HG02973 (cell line): ENCODE data around the gene MAGT1.
"Not testable (repeated sequence)": the region's sequence is repeated elsewhere in the genome, so short reads cannot be mapped to it uniquely, and the experiment has no call there.

Experiments used
- ATAC-seq: cut with Tn5 transposase; IDR thresholded peaks from one replicate; pipeline ENCODE4 v1.9.1; 2021; ENCODE audit warnings: moderate library complexity; ENCODE audit not compliant: unreplicated experiment

MAGT1 gene

DNA sequence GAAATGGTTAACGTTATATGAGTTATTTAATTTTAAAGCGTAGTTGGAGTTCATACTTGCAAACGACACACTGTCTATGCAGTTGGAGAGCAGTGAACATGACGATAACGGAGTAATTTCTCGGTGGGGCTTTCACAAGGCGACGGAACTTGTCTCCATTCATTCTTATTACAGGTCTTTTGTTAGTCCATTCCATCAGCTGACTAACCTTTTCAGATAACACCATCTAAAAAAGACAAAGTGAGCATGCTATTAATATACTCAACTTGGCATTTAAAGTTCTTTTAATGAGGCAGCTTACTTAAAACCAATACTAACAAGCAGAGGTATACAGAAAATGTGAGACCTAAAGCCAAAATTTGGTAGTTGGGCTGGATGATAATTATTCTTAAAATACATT lies 19.9 kb downstream of the MAGT1 start:
- no peak for ATAC-seq

DNA sequence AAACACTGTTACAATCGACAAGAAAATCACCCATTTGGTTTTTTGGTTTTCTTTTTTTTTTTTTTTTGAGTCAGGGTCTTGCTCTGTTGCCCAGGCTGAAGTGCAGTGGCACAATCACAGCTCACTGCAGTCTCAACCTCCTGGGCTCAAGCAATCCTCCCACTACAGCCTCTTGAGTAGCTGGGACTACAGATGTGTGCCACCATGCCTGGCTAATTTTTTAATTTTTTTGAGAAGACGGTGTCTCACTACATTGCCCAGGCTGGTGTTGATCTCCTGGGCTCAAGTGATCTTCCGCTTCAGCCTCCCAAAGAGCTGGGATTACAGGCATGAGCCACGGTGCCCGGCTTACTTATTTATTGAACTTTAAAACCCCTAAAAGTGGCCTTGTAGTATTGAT lies 63.7 kb downstream of the MAGT1 start:
- ATAC-seq = not testable (repeated sequence)

DNA sequence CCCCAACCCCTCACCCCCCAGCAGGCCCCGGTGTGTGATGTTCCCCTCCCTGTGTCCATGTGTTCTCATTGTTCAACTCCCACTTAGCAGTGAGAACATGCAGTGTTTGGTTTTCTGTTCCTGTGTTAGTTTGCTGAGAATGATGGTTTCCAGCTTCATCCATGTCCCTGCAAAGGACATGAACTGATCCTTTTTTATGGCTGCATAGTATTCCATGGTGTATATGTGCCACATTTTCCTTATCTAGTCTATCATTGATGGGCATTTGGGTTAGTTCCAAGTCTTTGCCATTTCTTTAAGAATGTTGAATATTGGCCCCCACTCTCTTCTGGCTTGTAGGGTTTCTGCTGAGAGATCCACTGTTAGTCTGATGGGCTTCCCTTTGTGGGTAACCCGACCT lies 73.2 kb downstream of the MAGT1 start:
- ATAC-seq = not testable (repeated sequence)

DNA sequence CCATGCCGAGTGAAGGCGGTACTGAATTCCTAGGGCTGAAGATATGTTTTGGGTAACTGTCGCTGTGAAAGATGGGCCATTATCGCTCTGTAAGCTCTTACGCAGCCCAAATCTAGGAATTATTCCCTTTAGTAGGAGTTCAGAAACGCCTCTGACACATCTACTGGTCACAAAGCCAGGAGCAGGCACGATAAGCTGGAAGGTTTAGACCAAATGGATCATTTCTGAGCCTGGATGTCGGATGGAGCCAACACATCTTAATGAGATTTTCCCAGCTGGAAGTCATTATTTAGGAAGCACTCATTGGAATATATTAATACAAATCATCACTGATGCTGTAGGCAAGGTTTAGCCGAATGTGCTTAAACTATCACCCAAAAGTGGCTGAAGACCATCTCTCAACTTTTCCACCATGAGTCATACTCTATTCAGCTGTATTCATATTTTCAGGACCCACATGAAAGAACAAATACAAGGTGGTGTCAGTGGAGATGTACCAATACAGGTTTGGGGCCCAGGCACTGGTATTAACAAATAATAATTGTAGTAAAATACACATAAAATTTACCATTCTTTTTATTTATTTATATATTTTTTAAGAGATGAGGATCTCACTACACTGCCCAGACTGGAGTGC lies 75.0 kb downstream of the MAGT1 start:
- no peak for ATAC-seq

DNA sequence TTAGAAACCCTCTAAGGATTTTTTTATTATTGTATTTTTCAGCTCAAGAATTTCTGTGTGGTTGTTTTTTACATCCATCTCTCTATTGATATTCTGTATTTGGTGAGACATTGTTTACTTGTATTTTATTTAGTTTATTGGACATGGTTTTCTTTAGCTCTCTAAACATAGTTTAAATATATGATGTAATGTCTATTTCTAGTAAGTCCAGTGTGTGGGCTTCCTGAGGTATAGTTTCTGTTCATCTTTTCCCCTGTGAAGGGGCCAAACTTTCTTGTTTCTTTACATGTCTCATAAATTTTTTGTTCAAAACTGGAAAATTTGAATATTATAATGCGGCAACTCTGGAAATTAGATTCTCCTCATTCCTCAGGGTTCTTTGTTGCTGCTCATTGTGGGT lies 81.0 kb downstream of the MAGT1 start:
- no peak for ATAC-seq

DNA sequence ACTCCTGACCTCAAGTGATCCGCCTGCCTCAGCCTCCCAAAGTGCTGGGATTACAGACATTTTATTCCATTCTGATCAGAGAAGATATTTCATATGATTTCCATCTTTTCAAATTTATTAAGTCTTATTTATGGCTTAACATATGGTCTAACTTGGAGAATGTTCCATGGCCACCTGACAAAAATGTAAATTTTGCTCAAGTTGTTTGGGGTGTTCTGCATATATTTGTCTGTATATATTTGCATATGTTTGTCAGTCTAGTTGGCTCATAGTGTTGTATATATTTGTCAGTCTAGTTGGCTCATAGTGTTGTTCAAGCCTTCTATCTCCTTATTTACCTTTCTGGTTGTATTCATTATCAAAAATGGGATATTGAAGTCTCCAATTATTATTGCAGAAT lies 93.0 kb downstream of the MAGT1 start:
- ATAC-seq = no peak

DNA sequence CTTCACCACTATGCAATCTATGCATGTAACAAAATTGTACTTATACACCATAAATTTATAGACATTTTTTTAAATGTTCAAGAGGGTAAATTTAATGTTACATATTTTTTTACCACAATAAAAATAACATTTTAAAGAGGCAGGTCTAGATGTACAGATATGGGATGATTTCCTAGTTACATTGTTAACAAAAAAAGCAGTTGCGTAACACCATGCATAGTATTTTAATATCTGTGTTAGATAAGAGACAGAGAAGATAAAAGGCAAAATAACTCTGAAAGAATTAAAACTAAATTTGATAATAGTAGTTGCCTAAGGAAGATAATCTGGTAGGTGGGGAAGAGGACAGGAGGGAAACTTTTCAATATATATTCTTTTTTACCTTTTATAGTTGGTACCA lies 100.1 kb downstream of the MAGT1 start:
- no peak for ATAC-seq

DNA sequence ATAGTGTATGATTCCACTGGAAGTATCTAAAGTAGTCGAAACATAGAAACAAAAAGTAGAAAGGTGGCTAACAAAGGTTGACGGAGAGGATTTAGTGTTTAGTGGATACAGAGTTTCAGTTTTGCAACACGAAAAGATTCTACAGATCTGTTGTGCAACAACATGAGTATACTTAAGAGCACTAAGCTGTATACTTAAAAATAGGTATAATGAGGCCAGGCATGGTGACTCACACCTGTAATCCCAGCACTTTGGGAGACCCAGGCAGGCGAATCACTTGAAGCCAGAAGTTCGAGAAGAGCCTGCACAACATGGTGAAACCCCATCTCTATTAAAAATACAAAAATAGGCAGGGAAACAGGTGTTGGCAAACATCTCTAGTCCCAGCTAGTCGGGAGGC lies 101.3 kb downstream of the MAGT1 start:
- no peak for ATAC-seq

DNA sequence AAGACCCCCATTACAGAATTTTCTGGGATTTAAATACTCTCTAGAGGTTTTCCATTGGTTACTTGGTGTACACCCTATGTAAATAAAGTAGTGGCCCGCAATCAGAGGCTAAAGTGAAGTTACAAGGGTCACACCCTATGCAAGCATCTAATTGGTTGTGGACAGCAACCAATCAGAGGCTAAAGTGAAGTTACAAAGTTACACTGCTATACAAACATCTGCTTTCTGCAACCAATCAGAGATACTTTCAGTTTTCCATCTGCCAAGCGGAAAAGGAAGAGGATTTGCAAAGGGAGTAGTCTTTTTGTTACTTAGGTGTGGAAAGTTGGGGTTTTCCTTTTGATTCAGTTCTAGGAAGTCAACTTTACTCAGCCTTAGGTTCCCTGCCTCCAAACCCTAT lies 107.2 kb downstream of the MAGT1 start:
- ATAC-seq = no peak

DNA sequence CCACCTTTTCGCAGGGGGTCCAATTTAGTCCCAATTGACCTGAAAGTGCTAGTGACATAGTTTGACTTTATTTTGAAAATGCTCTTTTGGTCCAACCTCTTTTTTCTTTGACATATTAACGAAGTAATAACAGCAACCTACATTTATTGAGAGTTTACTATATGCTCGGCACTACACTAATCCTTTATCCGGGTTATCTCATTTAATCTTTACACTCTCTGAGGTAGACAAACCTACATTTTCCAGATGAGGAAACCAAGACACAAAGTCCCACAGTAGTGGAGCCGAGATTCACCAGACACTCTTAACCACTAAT lies 108.9 kb downstream of the MAGT1 start:
- ATAC-seq = peak; percentile 8

DNA sequence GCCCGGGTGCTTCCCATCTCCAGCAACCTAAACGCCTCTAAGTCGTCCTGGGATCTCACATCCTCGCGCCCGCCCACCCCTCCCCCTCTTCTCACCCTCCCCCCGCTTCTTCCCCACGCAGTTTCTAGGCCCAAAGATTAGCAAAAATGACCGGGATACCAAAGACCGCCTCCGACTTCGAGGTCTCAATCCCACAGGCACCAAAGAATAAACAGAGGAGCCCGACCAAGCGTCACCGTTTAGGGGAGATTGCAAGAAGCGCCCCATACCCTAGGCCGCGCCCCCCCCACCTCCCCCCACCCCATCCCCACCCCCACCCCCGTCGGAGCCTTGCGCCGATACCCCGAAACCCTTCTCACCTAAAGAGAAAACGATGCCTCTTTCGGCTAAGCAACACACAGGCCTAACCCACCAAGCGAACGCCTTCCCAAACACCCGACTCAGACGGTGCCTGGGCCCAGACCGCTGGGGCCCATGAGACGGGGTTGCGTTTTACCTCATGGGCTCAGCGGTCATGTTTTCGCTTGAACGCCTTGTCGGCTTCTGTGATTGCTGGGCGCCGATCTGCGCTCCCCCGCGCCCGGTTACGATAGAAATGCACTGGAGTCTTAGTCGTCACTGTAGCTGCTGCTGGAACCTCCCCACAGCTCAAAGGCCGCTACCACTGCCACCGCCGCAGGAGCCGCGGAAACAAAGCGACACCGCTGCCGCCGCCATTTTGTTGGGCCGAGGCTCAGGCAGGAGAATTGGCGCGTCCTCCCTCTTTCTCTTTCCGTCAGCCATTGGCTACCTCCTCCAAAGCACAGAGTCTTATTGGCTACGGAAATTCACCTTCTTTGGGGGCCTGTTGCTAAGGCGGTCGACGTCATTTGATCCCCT lies 109.5 kb downstream of the MAGT1 start, which contains the start of gene ATRX:
Gene ATRX (minus strand): TSS at position 731 of the 879 bp plus-strand sequence. CDS start 215 bp downstream, at position 516.
- peak; percentile 95 for ATAC-seq

DNA sequence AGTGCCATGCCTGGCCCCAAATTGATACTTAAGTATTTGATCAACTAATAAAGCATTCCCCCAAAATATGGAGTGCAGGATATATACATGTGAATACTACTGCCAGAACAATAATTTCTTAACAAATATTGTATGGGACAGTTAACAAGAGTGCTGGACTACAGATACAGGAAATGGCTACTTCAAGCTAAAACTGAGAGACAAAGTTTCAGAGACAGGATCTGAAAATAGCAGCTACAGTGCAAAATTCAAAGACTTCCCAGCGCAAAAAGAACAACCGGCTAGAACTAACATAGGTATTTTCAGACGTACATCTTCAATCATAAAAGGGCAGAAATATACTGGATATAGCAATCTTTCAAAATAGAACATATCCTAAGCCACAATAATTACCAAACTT lies 115.5 kb downstream of the MAGT1 start:
- no peak for ATAC-seq

DNA sequence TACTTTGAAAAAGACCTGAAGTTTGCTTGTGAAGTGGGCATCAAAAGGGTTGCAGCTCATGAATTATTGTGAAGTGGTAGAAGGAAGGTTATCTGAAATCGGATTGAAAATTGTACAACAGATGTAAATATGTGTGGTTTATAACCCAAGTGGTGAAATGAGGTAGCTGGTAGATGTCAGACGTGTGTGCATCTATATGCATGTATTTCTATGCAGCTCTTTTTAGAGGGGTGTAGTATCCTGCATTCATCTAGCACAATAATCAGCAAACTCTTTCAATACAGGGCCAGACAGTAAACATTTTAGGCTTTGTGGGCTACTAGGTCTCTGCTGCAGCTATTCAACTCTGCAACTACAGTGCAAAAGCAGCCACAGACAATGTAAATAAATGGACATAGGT lies 118.6 kb downstream of the MAGT1 start:
- ATAC-seq = no peak
